HG03025 (cell line): ENCODE data around the gene WDR62.
A peak's percentile ranks its signal among the peaks of the same experiment; 100 is the strongest.
"Not testable (repeated sequence)": the region's sequence is repeated elsewhere in the genome, so short reads cannot be mapped to it uniquely, and the experiment has no call there.

Source experiments
- ATAC-seq: cut with Tn5 transposase; IDR thresholded peaks from one replicate; pipeline ENCODE4 v1.9.1; 2021; ENCODE audit warnings: mild to moderate bottlenecking, moderate library complexity; ENCODE audit not compliant: unreplicated experiment, low FRiP score

The WDR62 gene

GRCh38 chr19:36106991-36107390 lies 52.3 kb downstream of the WDR62 start:
- ATAC-seq = no peak

- ATAC-seq = no peak
Observed at GRCh38 chr19:36108684-36109083, 54.0 kb downstream of the WDR62 start.

DNA sequence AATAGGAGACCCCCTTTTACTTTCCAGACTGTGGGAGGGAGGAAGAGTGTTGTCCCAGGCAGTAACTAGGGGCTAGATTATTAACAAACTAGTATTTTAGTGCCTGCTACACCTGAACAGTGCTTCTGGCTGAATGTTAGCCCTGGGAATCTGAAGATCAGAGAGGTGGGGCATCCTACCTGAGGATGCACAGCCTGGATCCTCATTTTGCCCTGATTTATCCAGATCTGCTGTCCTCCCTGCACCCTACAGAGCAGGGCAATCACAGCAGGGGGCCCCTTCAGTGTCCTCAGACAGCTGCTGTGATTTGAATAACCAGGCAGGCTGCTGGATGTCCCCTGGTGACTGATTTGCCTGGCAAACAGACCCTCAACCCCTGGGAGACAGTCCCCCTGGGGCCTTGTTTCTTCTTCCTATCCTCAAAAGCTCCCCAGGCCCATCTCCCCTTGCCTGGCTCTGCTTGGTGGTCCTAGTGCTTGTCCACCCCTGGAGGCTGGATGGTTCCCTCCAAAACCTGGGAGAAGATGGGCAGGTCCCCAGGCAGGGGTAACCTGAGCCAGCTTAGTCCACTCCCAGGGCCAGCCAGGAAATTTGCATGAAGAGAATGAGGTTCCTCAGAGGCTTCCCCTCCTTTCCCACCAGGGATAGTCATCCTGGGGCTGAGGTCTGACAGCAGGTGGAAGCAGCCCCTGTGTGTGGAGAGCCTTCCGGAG lies 55.9 kb downstream of the WDR62 start, which contains the start of gene OVOL3:
Gene OVOL3, plus strand, starts transcription at position 657 of the 713 bp plus-strand sequence. CDS start 60 bp downstream, outside the sequence.
- ATAC-seq = no peak

DNA sequence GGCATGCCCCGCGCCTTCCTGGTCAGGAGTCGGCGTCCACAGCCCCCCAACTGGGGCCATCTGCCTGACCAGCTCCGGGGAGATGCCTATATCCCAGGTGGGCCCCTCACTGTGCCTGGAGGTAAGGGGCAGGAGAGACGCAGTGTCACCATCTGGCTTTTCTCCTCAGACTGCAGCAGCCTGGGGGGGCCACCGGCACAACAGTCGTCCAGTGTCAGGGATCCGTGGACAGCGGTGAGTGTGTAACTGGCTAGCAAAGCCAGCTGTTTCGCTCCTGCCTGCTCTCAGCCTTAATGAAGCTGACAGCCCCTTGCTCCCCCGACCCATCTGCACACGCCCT lies 56.5 kb downstream of the WDR62 start:
- no peak for ATAC-seq

- no peak for ATAC-seq
Observed at GRCh38 chr19:36112678-36113077, 58.0 kb downstream of the WDR62 start.

GRCh38 chr19:36113425-36113824 lies 58.7 kb downstream of the WDR62 start:
- ATAC-seq = no peak

DNA sequence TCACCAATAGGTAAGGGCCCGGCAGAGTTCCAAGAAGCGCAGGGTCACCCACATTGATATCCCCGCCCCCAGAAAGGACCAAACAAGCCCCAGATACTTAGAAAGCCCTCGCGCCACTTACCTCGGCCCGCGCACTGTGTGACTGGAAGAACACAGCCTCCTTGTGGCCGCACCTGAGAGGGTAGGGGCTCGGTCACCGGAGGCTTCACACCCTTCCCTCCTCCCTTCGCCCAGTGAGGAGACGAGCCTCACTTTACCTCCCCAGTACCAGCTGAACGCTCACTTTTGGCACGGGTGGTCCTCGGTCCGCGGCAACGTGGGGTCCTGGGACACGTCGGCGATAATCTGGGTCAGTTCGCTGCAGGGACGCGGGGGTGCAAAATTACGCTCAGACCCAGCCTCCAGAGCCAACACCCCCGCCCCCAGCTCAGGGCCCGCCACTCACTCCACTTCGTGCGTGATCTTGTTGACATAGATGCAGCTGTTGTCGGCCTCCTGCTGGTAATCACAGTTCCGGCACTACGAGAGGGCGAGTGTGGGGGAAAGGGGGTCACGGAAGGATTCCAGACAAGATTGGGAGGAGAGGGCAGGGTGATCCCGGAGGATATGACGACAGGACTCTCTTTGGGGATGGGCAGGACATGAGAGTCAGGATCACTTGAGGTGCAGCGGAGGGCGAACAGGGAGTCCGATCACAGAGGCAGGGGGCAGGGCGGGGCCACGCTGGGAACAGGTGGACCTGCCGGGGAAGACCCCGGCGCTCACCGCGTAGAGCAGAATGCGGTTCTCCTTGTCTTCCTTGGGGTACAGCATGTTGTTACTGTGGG lies 59.4 kb downstream of the WDR62 start:
- no peak for ATAC-seq

GRCh38 chr19:36114721-36115452 lies 60.2 kb downstream of the WDR62 start, which contains the start of gene POLR2I:
Gene POLR2I (minus strand): TSS chr19:36114875. CDS start chr19:36114856, 19 bp downstream.
- peak; percentile 62 for ATAC-seq

GRCh38 chr19:36115453-36116343 lies 61.0 kb downstream of the WDR62 start, which contains the start of gene TBCB:
Gene TBCB (plus strand): TSS chr19:36115468. CDS start chr19:36115561, 93 bp downstream.
- peak; percentile 19 for ATAC-seq

GRCh38 chr19:36116344-36116637 lies 61.6 kb downstream of the WDR62 start:
- no peak for ATAC-seq

DNA sequence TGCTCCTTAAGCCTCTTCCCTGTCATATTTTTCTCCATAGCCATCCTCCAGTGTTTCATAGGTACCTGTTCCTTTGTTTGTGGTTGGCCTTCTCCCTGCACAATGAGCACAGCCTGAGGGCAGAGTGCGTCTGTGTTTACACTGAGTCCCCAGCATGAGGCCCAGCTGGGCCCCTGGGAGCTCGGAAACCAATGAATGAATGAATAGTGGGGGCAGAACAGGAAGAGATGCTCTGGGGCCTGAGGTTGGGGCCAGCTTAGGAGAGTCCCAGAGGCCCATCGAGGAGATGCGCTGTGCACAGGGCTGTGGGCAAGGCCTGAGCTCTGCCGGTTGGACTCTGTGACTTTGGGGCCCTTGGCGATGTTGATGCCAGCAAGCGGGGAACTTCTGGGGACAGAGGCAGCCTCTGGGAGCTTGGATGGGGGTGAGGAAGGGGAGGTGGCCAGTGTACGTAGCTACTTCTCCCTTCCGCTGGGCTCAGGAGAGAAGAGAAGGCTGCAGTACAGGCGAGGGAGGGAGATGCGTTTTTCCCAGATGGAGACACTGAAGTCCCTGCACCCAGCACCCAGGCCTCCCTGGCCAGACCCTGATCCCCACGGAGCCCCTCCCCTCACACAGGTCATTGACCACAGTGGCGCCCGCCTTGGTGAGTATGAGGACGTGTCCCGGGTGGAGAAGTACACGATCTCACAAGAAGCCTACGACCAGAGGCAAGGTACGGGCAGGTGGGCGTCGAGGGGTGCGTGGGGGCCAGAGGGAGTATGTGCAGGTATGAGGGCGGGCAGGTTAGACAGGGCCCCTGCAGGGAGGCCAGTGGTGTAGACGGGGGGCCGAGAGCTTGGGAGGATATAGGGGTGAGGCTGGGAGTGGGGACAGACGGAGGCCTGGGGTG lies 65.6 kb downstream of the WDR62 start:
- no peak for ATAC-seq

DNA sequence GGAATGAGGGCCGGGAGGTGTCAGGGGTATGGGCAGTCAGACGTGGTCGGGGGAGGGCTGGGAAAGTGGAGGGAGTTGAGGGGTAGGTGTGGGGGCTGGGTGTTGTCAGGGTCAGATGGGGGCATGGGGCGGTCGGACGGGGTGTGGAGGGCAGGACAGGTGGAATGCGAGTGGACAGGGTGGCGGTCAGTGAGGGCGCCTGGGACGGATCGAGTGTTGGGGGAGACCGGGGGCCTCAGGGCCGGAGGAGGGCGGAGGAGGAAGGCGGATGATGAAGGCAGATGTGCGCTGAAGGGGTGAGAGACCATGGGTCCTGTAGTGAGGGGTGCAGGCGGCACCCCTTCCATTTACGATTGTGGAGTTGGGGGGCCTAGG lies 66.3 kb downstream of the WDR62 start:
- no peak for ATAC-seq

GRCh38 chr19:36121486-36122124 lies 66.9 kb downstream of the WDR62 start:
- ATAC-seq = no peak

- ATAC-seq = no peak
Observed at GRCh38 chr19:36125557-36125956, 70.9 kb downstream of the WDR62 start.

- ATAC-seq = no peak
Observed at GRCh38 chr19:36128392-36128736, 73.7 kb downstream of the WDR62 start.

GRCh38 chr19:36131221-36131620 lies 76.5 kb downstream of the WDR62 start:
- ATAC-seq = not testable (repeated sequence)

GRCh38 chr19:36134867-36135266 lies 80.2 kb downstream of the WDR62 start:
- not testable (repeated sequence) for ATAC-seq

GRCh38 chr19:36136964-36137686 lies 82.4 kb downstream of the WDR62 start:
- ATAC-seq = no peak
